GM18511 (cell line): ENCODE results near the gene DND1.
"Not testable (repeated sequence)": the region's sequence is repeated elsewhere in the genome, so short reads cannot be mapped to it uniquely, and the experiment has no call there.

Experiments used
- ATAC-seq: cut with Tn5 transposase; IDR thresholded peaks from one replicate; pipeline ENCODE4 v1.9.1; 2021; ENCODE audit warnings: mild to moderate bottlenecking, moderate library complexity; ENCODE audit not compliant: unreplicated experiment

DND1 gene

DNA sequence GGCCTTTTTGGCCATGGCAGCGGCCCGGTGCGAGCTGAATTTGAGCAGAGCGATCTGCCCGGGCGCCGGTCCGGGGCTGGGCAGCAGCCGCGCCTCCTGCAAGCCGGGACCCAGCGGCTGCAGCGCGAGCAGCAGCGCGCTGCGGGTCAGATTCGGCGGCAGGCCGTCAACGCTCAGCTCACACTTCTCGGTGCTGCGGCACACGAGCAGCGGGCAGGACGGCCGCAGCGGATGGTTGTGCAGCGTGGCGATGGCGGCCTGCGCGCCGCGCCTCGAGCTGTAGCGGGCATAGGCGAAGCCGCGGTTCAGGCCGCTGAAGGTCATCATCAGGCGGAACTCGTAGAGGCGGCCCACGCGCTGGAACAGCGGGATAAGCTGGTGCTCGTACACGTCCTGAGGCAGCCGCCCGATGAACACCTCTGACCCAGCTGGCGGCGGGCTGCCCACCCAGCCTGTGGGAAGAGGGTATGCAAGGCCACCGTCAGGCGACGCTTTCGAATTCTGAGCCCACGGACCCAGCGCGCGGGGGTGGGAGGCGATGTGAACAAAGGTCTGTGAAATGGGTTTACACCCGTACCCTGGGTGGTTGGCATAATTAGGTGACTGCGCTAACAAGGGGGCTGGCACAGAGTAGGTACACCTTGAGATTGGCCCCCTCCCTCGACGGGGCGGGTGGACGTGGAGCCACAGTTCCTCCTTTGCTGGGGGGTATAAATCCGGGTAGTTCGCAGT, 755 bp downstream of the DND1 start:
- no peak for ATAC-seq

DNA sequence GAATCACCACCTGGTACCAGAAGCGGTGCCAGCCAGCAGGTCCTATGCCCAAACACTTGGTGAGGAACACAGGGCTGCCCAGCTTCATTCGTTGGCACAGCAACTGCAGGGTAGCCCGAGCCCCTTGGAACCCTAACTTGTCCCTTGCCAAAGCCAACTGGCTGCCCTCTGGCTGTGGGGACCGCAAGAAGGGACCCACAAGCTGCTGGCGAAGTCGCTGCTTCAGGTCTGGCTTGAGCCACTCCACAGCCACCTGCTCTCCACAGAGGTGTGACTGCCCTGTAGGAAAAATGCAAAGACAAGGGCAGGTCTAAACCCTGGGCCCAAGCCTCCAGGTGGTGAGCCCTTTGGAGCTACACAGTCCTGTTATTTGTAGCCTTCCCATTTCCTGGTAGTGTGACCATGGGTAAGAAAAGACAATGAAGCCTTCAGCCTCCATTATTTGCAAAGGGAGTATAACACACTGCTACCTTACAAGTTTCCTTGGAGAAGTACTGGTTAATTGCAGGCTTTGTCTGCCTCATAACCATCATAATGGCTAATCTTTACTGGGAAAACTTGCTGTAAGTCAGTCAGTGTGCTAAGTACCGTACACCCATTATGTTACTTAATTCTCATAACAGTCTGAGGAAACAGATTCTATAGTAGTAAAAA, 1.8 kb downstream of the DND1 start:
- no peak for ATAC-seq

DNA sequence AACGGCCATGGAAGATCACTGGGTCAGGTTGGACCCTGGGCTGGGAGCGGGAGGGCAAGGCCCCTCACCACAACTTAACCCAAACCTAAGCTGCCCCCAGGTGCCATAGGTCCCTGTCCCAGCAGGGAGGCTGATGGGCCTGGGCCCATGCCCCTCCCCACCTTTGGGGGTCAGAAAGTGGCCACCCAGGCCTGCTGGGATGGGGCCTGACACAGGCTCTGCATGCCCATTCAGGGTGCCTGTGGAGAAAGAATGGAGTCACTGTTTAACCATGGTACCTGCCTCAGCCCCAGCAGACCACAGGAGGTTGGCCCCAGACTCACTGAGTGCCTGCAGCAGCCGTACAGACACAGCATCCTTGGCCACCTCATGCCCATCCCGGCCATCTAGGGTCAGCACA, 2.3 kb downstream of the DND1 start:
- not testable (repeated sequence) for ATAC-seq

DNA sequence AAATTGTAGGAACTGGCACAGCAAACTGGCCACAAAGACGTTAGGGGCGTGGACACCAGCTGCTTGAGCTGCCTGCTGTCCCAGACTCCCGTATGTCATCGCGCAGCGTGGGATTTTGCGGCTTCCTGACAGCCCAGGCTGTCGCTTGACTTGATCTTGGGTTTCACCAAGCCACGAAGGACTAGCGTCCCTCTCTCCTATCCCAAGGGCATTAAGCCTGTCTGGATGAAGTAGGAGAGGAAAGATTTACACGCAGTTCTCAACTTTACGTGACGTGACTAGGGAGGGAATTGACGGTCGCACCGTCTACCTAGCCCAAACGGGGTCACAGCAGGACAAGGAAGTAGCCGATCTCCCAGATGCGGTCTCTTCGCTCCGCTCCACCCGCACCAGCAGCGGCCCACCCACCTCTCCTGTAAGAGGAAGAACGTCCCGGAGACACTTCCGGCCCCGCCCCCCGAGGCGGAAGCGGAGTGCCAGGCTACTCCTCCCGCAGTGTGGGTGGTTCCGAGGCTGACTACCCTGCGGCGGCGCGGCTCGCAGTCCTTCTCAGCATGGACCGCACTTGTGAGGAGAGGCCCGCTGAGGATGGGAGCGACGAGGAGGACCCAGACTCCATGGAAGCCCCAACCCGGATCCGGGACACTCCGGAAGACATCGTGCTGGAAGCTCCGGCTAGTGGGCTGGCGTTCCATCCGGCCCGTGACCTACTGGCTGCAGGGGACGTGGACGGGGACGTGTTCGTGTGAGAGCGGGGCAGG, 8.8 kb downstream of the DND1 start, which contains the start of gene WDR55:
TSS of gene WDR55 (plus strand) at position 546 of the 761 bp plus-strand sequence. CDS start at position 555, 9 bp downstream.
- ATAC-seq = peak; percentile 98

DNA sequence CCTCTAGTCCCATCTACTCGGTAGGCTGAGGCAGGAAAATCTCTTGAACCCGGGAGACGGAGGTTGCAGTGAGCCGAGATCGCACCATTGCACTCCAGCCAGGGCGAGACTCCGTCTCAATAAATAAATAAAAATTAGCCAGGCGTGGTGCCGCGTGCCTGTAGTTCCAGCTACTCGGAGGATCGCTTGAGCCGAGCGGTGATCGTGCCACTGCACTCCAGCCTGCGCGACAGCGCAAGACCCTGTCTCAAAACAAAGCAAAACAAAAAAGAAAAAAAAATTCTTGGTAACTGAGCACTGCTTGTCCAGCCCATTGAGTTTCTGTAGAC, 9.4 kb downstream of the DND1 start:
- ATAC-seq = no peak

DNA sequence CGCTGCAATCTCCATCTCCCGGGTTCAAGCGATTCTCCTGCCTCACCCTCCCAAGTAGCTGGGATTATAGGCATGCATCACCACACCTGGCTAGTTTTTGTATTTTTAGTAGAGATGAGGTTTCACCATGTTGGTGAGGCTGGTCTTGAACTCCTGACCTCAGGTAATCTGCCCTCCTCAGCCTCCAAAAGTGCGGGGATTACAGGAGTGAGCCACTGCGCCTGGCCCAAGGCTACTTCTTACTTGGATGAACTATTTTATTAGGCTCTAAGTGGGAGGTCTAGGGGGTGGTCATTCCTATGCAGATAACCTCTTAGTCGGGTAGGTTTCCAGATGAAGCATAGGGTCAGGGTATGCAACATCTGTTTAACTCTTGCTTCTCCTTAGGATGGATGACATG, 13.0 kb downstream of the DND1 start:
- not testable (repeated sequence) for ATAC-seq

DNA sequence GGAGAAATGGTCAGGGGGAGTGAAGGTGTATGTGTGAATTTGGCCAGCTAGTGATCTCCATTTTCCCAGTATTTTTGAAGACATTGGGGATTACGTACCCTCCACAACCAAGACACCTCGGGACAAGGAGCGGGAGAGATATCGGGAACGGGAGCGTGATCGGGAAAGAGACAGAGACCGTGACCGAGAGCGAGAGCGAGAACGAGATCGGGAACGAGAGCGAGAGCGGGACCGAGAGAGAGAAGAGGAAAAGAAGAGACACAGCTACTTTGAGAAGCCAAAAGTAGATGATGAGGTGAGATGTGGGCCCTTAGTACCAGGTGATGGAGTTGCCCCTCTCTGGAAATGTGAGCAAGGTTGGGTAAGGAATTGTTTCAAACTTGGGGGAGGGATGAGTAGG, 14.5 kb downstream of the DND1 start:
- no peak for ATAC-seq

DNA sequence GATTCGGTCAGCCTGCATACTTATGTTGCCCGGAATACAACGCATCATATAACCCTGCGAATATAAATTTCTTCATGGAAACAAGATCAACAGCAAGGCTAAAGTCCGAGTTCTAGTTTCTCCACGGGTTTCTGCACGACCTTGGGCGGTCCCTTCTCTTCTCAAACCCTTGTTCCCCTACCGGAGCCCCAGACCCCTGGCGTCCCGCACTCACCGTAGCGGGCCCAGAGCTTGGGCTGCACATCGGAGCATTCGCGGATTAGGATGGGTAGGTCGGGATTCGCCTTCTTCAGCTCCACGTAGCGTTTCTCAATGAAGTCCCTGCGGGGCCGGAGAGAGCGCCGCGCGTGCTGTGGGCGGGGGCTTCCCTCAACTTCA, 26.3 kb downstream of the DND1 start:
- peak; percentile 49 for ATAC-seq

DNA sequence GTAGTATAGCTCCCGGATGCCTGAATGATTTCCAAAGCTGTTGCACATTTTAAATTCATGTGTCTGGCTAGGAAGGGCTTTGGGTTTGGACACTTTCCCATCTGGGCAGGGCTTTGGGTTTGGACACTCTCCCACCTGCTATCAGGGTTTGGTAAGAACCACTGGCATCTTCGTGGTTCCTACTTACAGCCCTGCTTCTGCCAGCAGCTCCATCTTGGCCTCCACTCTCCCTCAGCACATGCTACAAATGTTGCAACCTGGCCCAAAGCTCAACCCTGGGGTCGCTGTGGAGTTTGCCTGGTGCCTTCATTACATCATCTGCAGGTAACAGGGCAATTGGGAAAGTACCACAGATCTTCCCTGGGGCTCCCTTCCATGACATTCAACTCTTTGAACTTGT, 30.7 kb downstream of the DND1 start:
- ATAC-seq = no peak

DNA sequence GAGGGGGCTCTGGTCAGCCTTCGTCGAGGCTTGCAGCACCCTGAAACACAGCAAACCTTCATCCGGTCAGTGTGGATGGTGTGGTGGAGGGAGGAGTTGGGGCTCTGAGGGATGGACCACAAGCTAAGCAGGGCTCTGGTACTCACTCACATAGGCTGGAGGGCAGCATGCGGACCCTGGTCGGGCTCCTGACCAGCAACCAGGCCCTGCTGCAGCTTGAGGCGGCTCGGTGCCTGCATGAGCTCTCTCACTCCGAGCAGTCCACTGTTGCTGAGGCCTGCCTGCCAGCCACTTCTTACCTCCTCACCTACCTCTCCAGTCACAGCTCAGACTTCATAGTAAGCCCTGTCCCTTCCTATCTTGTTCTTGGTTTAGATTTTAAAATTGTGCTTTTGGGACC, 31.7 kb downstream of the DND1 start:
- no peak for ATAC-seq

DNA sequence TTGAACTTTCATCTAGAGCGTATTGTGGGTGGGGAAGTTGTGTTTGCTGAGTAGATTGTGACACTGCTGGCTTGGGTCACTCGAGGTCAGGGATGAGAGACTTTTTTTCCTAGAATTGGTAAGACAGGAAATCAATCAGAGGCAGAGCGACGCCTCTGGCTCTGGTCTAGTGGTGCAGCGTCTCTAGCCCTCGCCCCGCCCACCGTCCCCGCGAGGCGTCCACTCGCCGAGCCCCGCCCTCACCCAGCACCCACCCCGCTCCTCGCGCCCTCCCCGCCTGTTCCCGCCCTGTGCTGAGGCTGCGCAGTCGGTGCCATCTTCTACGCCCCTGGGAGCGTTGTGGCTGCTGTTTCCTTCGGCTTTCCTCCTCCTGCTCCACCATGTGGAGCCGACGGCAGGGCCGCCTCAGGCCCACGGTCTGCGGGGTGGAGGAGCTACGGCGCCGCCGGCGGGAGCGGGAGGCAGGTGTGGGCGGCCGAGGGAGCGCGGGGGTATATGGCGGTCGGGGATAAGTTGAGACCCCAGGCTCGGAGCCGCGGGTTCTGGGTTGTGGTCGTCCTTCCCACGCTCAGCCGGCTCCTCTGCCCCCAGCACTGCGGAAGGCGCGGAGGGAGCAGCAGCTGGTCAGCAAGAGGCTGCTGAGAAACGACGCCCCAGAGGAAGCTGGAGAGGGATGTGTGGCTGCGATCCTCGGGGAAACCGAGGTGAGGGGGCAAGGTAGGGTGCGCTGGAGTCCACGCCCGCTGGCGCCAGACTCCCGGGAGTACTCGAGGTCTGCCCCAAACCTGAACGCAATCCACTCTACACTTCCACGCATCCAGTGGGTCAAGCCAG, 34.0 kb downstream of the DND1 start, which contains the start of gene TMCO6:
TSS of gene TMCO6 (plus strand) at position 304 of the 834 bp plus-strand sequence. CDS start at position 381, 77 bp downstream.
- peak; percentile 94 for ATAC-seq

DNA sequence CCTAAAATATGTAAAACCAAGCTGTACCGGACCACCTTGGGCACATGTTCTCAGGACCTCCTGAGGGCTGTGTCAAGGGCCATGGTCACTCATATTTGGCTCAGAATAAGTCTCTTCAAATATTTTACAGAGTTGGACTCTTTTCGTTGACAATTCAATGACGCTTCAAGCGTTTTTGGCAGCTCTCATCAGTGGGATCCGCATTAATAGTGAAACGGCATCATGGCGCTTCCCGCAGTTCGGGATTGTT, 34.6 kb downstream of the DND1 start:
- ATAC-seq = not testable (repeated sequence)

DNA sequence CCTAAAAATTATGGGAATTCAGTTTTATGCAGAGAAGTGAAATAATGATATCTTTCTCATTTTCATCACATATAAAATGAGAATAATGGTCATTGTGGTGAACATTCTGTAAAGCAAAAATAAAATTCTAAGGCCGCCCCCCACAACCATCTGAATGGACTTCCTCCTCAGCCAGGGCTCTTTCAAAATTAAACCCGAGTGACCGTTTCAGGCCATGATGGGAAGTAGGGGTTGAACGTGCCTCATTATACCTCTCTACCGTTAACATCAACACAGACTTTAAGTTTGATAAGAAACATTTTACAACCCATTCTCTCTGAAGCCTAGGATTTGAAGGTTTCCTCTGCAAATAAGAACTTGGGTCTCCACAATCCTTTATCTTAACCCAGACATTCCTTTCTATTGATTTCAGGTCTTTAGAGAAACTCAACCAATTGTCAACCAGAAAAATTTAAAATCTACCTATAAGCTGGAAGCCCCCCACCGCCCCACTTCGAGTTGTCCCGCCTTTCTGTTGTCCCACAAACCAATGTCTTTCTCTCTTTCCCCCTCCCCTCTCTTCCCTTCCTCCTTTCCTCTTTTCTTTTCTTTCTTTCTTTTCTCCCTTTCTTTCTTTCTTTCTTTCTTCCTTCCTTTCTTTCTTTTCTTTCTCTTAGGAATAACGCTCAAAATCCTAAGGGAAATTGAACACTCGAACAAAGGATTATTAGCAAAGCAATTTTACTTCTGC, 35.8 kb downstream of the DND1 start:
- no peak for ATAC-seq

DNA sequence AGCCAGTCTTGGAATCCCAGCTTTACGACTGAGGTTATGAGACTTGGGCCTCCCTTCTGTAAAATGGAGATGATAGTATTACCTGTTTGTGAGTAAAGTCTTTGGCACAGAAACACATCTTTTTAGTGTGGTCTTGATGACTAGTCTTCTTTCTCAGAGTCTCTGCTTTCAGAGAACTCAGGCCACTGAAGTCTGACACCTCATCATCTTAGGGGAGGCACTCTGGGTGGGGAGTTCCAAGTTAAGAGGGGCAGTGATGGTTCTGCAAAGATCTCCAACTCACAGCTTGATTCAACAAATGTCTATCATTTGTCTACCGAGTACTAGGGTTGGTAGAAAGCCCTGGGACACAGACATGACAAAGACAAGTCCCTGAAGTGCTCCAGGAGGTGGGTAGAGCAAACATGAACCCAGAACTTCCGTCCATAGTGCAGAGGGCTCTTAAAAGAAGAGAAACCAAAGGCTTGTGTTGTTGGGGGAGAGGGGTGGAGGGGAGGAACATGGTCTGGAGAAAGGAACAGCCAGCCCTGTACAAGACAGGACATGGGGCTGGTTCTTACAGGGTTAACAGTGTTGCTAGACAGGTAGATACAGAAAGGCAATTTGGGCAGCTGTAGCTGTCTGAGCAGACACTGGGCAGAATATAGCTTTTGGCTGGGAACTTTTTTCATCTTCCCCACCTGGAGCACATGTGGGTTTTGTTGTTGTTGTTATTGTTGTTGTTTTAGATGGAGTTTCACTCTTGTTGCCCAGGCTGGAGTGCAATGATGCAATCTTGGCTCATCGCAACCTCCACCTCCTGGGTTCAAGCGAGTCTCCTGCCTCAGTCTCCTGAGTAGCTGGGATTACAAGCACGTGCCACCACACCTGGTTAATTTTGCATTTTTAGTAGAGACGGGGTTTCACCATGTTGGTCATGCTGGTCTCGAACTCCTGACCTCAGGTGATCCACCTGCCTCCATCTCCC, 37.8 kb downstream of the DND1 start:
- ATAC-seq = no peak

DNA sequence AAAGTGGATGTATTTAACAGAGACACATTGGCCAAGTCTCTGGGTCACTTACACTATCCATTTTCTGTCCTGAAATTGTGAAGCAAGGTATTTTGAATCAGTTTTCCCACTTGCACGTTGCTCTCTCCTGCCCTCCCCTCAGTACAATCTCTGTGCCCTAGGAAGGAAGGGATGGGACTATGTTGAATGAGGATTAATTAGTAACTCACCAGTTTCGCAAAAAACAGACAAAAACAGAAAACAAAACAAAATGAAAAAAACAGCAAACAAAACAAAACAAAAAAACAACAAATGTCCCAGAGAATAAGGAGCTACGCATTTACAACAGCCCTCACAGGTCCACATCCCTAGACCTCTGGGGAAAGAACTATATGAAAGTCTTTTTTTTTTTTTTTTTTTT, 39.3 kb downstream of the DND1 start:
- ATAC-seq = no peak

DNA sequence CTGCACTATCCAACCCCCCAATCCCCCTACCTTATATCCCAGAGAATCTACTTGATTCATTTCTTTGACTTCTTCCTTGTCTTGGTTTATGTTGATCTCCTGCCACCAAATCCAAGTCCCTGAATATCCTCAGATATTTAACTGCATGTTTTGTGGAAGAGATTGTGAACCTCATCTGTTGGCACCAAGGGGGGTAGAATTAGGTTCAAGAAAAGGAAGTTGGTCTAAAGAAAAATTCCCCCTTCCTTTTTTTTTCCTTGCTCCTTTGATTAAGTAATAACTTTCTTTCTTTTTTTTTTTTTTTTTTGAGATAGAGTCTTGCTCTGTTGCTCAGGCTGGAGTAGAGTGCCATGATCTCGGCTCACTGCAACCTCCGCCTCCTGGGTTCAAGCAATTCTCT, 39.9 kb downstream of the DND1 start:
- ATAC-seq = no peak

DNA sequence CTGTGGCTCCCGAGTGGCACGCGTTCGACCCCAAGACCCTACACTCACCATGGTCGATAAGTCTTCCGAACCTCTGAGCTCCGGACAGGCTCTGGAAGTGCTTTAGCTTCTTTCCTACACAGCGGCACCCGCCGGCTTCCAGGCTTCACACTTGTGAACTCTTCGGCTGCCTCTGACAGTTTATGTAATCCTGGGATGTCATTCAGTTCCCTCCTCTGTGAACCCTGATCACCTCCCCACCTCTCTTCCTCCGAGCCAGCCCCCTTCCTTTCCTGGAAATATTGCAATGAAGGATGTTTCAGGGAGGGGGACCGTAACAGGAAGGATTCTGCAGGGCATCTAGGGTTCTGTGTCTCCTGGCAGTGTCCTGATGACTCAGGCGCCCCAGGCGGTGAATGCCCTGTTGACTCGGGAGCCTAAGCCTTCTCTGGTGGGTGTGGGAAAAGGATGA, 40.3 kb downstream of the DND1 start, which contains the start of gene CD14:
TSS of gene CD14 (minus strand) at position 155 of the 451 bp plus-strand sequence. CDS start at position 51, 104 bp downstream.
- ATAC-seq = peak; percentile 10

DNA sequence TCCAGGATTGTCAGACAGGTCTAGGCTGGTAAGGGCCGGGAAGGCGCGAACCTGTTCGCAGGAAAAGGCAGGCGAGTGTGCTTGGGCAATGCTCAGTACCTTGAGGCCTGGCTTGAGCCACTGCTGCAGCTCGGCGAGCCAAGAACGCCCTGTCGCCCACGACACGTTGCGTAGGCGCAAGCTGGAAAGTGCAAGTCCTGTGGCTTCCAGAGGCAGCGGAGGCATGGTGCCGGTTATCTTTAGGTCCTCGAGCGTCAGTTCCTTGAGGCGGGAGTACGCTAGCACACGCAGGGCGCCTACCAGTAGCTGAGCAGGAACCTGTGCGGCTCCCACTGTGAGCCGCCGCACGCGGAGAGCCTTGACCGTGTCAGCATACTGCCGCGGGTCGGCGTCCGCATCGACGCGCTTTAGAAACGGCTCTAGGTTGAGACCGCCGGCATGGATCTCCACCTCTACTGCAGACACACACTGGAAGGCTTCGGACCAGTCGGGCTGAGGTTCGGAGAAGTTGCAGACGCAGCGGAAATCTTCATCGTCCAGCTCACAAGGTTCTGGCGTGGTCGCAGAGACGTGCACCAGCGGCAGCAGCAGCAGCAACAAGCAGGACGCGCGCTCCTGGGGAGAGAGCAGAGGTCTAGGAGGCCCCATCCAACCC, 40.9 kb downstream of the DND1 start:
- peak; percentile 67 for ATAC-seq
